ENCODE data around the gene ADAM12.

Gene ADAM12

GRCh38 chr10:126221874-126222273 lies 166.4 kb downstream of the ADAM12 start:
- no peak overlapping the region for H3K4me3 ChIP-seq (ENCODE audit: low read depth, low read length)
- no peak for TF ChIP-seq CTCF (IDR thresholded peaks at IDR 0.05; ENCODE audit: low read depth, low read length)

- no peak overlapping the region for H3K4me3 ChIP-seq (ENCODE audit: low read depth, low read length)
- TF ChIP-seq CTCF (IDR thresholded peaks at IDR 0.05; ENCODE audit: low read depth, low read length), result no peak
Observed at GRCh38 chr10:126218778-126219649, 169.3 kb downstream of the ADAM12 start.

GRCh38 chr10:126218174-126218573 lies 170.1 kb downstream of the ADAM12 start:
- TF ChIP-seq CTCF (IDR thresholded peaks at IDR 0.05; ENCODE audit: low read depth, low read length), result no peak
- H3K4me3 ChIP-seq (ENCODE audit: low read depth, low read length), result no peak overlapping the region

GRCh38 chr10:126216632-126216961 lies 171.7 kb downstream of the ADAM12 start:
- no peak for TF ChIP-seq CTCF (IDR thresholded peaks at IDR 0.05; ENCODE audit: low read depth, low read length)
- no peak overlapping the region for H3K4me3 ChIP-seq (ENCODE audit: low read depth, low read length)

- TF ChIP-seq CTCF (IDR thresholded peaks at IDR 0.05; ENCODE audit: low read depth, low read length), result no peak
- no peak overlapping the region for H3K4me3 ChIP-seq (ENCODE audit: low read depth, low read length)
Observed at GRCh38 chr10:126215746-126216631, 172.3 kb downstream of the ADAM12 start.

- H3K4me3 ChIP-seq (ENCODE audit: low read depth, low read length), result no peak overlapping the region
- TF ChIP-seq CTCF (IDR thresholded peaks at IDR 0.05; ENCODE audit: low read depth, low read length), result no peak
Observed at GRCh38 chr10:126214679-126215078, 173.6 kb downstream of the ADAM12 start.

- TF ChIP-seq CTCF (IDR thresholded peaks at IDR 0.05; ENCODE audit: low read depth, low read length), result no peak
- no peak overlapping the region for H3K4me3 ChIP-seq (ENCODE audit: low read depth, low read length)
Observed at GRCh38 chr10:126214021-126214420, 174.3 kb downstream of the ADAM12 start.
